Measurements from ENCODE around the gene CYS1.

DNA sequence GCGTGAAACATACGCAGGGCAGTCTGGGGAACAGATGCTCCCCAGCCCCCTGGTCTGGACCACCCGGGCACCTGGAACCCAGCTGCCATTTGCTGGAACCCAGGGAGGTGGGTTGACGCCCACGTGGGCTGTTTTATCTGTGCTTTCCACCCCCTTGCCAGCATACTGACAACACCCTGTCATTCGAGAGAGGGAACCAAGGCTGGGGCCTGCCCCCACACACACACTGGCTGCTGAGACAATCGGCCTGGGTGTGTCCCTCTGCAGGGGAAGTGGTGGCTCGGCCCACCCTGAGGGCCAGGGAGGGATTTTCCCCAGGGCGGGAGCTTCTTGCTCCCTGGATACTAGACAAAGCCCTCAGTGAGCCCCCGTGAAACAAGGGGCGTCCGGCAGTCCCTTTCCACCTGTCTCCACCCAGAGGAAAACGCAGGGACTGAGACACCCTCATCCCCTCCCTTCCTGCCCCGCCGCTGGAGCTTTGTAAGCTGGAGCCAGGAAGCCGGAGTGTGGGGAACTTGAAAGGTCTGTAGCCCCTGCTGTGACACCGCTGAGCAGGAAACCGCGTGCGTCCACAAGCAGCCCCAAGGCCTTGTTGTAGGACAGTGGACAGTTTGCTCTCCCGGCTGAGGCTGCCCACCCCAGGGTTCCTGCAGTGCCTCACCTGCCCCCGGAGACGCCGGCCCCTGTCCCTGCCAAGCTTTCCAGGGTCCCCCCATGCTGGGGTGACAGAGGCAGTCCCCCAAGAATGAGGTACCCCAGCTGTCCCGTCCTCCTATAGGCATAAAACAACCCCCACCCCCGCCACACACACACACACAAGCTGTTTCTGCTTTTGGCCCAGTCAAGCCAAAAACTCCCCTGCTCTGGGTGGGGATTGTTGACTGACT lies 51.0 kb downstream of the CYS1 start:
- no peak for TF ChIP-seq ZNF219 (CRISPR knock-in tag; IDR thresholded peaks at IDR 0.05; ENCODE audit: borderline replicate concordance)
- no peak for TF ChIP-seq CTCF (IDR thresholded peaks at IDR 0.05)
- no peak for TF ChIP-seq ZNF263 (CRISPR knock-in tag; IDR thresholded peaks at IDR 0.05; ENCODE audit: low read depth)
- no peak for TF ChIP-seq CBFB (CRISPR knock-in tag; IDR thresholded peaks at IDR 0.05; ENCODE audit: low read depth)
- no peak for TF ChIP-seq CREM (CRISPR knock-in tag; IDR thresholded peaks at IDR 0.05)
- no peak for TF ChIP-seq HMGA2 (CRISPR knock-in tag; IDR thresholded peaks at IDR 0.05)
- no peak for TF ChIP-seq JUN (CRISPR knock-in tag; IDR thresholded peaks at IDR 0.05)
- no peak for TF ChIP-seq NR2C2 (CRISPR knock-in tag; IDR thresholded peaks at IDR 0.05)
- TF ChIP-seq GTF2I (CRISPR knock-in tag; conservative IDR thresholded peaks at IDR 0.05) = no peak
- no peak for TF ChIP-seq ZBTB21 (CRISPR knock-in tag; IDR thresholded peaks at IDR 0.05; ENCODE audit: borderline replicate concordance)
- no peak for TF ChIP-seq CDX4 (CRISPR knock-in tag; IDR thresholded peaks at IDR 0.05; ENCODE audit: borderline replicate concordance)
- no peak for TF ChIP-seq IRF2 (CRISPR knock-in tag; IDR thresholded peaks at IDR 0.05; ENCODE audit: borderline replicate concordance, low read depth)
- no peak for TF ChIP-seq CREB1 (CRISPR knock-in tag; IDR thresholded peaks at IDR 0.05)
